A549 treated with RU486 at 1 μM for 4 hours (cell line): Measurements from ENCODE around the gene LNX1. TPM values are rescaled to one million over a fixed set of nuclear protein-coding genes. Genes with fewer than 3 reads are reported as not detected.

Source experiments
- total RNA-seq: library from RNA; stranded (reverse); fragments of 200-300 nt; extraction: Qiagen RNA extraction; gene quantifications from 5 replicates; pipeline ENCODE4 v1.2.3, GENCODE V29; 2022; ENCODE audit warnings: low read depth

Gene LNX1
- total RNA-seq = 0.03 to 0.06 TPM in 2 of 5 replicates, not detected in the others

DNA sequence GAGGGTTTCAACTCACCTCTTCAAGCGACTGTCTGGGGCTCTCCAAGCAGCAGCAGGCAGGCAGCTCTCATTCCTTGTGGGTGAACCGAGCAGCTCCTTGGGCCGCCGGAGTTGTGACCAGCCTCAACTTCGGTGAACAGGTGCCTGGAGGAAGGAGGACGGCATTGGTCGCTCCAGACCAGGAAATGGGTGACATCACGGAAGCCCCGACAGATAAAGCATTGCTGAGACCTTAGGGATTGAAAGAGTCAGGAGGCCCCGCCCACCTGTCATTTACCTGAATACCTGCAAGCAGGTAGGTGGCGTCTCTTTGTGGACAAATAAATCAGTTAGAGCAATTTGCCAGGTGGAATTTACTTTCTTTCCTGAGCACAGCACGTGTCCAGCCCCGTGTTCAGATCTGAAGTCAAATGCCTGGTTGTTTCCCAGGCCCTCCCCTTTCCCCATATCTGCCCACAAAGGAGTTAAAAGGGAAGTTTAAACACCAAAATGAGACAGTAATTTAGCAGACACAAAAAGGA is at the start of gene LNX1:
TSS of gene LNX1 (minus strand) at position 115 of the 521 bp plus-strand sequence. CDS start 17,484 bp downstream, outside the sequence.

Other genes starting within 250 kb of the LNX1 start
- gene SCFD2, start 225.4 kb downstream of the LNX1 start, total RNA-seq = 6.3 to 8.1 TPM (median 7.4 TPM) in 5 replicates
- gene FIP1L1, start 213.8 kb downstream of the LNX1 start, total RNA-seq = 28.4 to 38.6 TPM (median 34.0 TPM) in 5 replicates